Retinal pigment epithelial cell (primary cell): ENCODE measurements around the gene UST.

ENCODE experiments used
- DNase-seq: peaks from one replicate; pipeline ENCODE4 v3.0.0-alpha.2; 2010; ENCODE audit warnings: low read depth
- H3K4me3 ChIP-seq: 2 replicates; pipeline ENCODE4 v1.5.1; 2011; ENCODE audit warnings: mild to moderate bottlenecking, low read length, control low read depth, moderate library complexity
- CTCF ChIP-seq: conservative IDR thresholded peaks from 2 replicates; pipeline ENCODE4 v1.5.1; 2011; ENCODE audit warnings: low read depth, low read length, control low read depth, inconsistent platforms

UST gene

GRCh38 chr6:148979014-148979901, 232.4 kb downstream of the UST start:
- no peak for DNase-seq
- H3K4me3 ChIP-seq: no peak overlapping the region
- TF ChIP-seq CTCF: no peak

- H3K4me3 ChIP-seq: no peak overlapping the region
- peak; percentile 24 for DNase-seq
- TF ChIP-seq CTCF: no peak
Measured at GRCh38 chr6:148980234-148980633, 233.4 kb downstream of the UST start.

DNA sequence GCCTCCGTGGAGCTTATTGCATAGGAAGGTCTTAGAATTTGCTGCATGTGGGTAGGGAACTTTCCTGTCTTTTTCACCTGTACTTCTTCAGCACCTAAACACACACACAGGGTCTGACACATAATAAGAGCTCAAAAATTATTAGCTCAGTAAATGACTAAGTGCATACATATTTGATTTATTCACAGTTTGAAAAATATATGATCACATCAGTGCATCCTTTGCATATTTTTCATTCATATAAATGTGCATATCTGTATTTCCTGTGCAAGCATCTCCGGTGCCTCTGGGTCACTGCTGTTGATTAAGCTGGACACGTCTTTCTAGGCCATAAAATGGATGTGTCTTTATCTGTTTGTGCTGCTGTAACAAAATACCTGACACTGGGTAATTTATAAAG, 234.7 kb downstream of the UST start:
- DNase-seq: no peak
- no peak overlapping the region for H3K4me3 ChIP-seq
- TF ChIP-seq CTCF: no peak

DNA sequence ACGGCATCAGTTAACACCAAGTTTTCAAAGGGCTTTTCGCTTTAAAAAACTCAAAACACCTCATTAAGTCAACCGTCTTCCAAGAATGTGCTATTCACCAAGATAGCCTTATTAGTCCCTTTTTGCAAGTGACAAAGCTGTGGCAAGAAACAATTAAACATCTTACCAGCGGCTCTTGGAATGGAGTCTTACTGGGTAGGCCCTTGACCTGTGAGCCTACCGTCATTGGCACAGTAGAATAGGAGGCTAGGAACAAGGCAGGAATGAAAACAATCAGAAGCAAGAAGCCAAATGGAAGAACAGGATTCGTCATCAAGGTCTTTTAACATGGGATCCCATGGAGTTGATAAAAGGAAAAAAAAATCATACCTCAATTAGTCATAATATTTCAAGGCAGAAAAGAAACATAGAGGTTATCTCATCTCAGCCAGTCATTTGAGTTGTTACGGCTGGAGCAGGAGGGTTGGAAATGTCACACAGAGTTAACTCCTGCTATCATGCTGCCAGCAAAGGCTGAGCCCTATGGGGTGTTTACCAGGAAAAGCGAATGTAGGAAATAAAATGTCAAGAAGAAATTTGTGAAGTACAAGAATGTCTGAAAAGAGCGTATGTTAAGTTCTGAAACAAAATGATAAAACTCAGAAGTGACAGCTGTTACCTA, 236.4 kb downstream of the UST start:
- TF ChIP-seq CTCF: no peak

DNA sequence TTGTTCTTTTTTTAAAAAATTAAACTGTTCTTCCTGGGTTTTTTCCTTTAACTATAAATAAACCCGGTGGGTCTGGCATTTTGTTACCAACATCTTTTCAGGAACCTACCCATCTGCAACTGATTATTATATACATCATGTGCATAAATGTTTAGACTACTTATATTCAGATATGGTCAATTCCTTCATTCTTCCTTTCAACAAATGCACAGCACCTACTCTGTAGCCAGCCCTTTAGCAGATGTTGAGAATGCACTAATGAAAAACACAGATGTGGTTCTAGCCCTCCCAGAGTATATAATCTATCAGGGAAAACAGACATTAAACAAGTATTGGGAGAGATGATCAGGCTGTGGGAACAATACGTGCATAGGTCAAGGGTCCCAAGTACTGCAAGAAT, 237.1 kb downstream of the UST start:
- TF ChIP-seq CTCF: no peak
- DNase-seq: no peak

More for the DNA sequence above, 236.4 kb downstream of the UST start:
- no peak overlapping the region for H3K4me3 ChIP-seq
- DNase-seq: no peak

GRCh38 chr6:148984531-148985056, 237.8 kb downstream of the UST start:
- H3K4me3 ChIP-seq: no peak overlapping the region
- DNase-seq: peak; percentile 10
- TF ChIP-seq CTCF: no peak

More for the DNA sequence above, 237.1 kb downstream of the UST start:
- no peak overlapping the region for H3K4me3 ChIP-seq
